ENCODE measurements around the gene MIP.

DNA sequence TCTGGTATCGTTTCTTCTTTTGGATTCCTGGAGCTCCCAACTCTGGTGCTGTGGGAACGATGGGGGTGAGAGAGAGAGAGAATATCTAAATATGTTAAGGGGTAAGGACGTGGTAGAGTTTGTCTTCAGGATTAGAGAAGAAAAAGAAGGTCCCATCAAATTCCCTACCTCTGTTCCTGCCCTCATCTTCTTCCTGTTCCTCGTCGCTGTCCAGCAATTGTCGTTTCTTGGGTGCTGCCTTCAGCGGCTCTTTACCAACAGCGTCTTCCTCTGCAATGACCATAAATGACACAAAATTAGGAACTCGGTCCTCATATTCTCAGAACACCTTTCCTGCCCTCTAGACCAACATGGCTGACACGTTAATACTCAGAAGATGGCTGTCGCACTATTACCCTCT, 36.7 kb downstream of the MIP start:
- TF ChIP-seq, protein P1, sequence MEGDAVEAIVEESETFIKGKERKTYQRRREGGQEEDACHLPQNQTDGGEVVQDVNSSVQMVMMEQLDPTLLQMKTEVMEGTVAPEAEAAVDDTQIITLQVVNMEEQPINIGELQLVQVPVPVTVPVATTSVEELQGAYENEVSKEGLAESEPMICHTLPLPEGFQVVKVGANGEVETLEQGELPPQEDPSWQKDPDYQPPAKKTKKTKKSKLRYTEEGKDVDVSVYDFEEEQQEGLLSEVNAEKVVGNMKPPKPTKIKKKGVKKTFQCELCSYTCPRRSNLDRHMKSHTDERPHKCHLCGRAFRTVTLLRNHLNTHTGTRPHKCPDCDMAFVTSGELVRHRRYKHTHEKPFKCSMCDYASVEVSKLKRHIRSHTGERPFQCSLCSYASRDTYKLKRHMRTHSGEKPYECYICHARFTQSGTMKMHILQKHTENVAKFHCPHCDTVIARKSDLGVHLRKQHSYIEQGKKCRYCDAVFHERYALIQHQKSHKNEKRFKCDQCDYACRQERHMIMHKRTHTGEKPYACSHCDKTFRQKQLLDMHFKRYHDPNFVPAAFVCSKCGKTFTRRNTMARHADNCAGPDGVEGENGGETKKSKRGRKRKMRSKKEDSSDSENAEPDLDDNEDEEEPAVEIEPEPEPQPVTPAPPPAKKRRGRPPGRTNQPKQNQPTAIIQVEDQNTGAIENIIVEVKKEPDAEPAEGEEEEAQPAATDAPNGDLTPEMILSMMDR (IDR thresholded peaks at IDR 0.05), result no peak
- TF ChIP-seq POLR2A (IDR thresholded peaks at IDR 0.05), result no peak
